ENCODE data around the gene NEURL1B. TPM values are rescaled to one million over a fixed set of nuclear protein-coding genes. Genes with fewer than 3 reads are reported as not detected.

NEURL1B gene
- polyA plus RNA-seq, 1 donor from 2014 or later: 12.7 TPM

GRCh38 chr5:172630082-172630481 is 11.0 kb upstream of the NEURL1B start:
- Histone ChIP-seq H3F3A (ENCODE audit: insufficient read depth, low read length, poor library complexity, severe bottlenecking) (no peaks in the 10 kb centered on the region), H3K27ac (ENCODE audit: low read length) (no peak overlapping the region), H3K9me3 (ENCODE audit: low read length) (no peaks in the 10 kb centered on the region), H4K20me1 (ENCODE audit: insufficient read depth) (no peaks in the 10 kb centered on the region), H3K4me2 (ENCODE audit: low read length) (no peak overlapping the region), H3K27me3 (ENCODE audit: insufficient read depth, low read depth, low read length) (no peaks in the 10 kb centered on the region), H3K9ac (ENCODE audit: low read length) (no peak overlapping the region), H3K36me3 (ENCODE audit: insufficient read depth, low read length) (no peaks in the 10 kb centered on the region), H3K9me2 (ENCODE audit: insufficient read depth, low read length) (no peaks in the 10 kb centered on the region), H3K79me2 (replicated peaks; ENCODE audit: insufficient read depth, low read length) (no peaks in the 10 kb centered on the region), H2AFZ (ENCODE audit: low read depth, low read length) (no peak overlapping the region), H3K4me3 (ENCODE audit: low read length) (no peak overlapping the region)
- no peak for TF ChIP-seq TAF1 (IDR thresholded peaks at IDR 0.05; ENCODE audit: low read depth)

GRCh38 chr5:172630482-172630881 is 10.6 kb upstream of the NEURL1B start:
- Histone ChIP-seq H3K9me2 (ENCODE audit: insufficient read depth, low read length) (no peaks in the 10 kb centered on the region), H2AFZ (ENCODE audit: low read depth, low read length) (no peak overlapping the region), H3K9ac (ENCODE audit: low read length) (no peak overlapping the region), H3K9me3 (ENCODE audit: low read length) (no peaks in the 10 kb centered on the region), H3F3A (ENCODE audit: insufficient read depth, low read length, poor library complexity, severe bottlenecking) (no peaks in the 10 kb centered on the region), H3K79me2 (replicated peaks; ENCODE audit: insufficient read depth, low read length) (no peaks in the 10 kb centered on the region), H3K27me3 (ENCODE audit: insufficient read depth, low read depth, low read length) (no peaks in the 10 kb centered on the region), H3K4me2 (ENCODE audit: low read length) (no peak overlapping the region), H3K27ac (ENCODE audit: low read length) (no peak overlapping the region), H4K20me1 (ENCODE audit: insufficient read depth) (no peaks in the 10 kb centered on the region), H3K36me3 (ENCODE audit: insufficient read depth, low read length) (no peaks in the 10 kb centered on the region), H3K4me3 (ENCODE audit: low read length) (no peak overlapping the region)
- TF ChIP-seq SMC3 (conservative IDR thresholded peaks at IDR 0.05; ENCODE audit: poor library complexity): no peak
- TF ChIP-seq TAF1 (IDR thresholded peaks at IDR 0.05; ENCODE audit: low read depth): no peak
- TF ChIP-seq CTCF (IDR thresholded peaks at IDR 0.05; ENCODE audit: poor library complexity, severe bottlenecking): no peak
- no peak for TF ChIP-seq POLR2AphosphoS5 (IDR thresholded peaks at IDR 0.05)
- no peak for TF ChIP-seq EP300 (conservative IDR thresholded peaks at IDR 0.05; ENCODE audit: poor library complexity, severe bottlenecking)
- no peak for TF ChIP-seq REST (IDR thresholded peaks at IDR 0.05; ENCODE audit: borderline replicate concordance)
- TF ChIP-seq RAD21 (conservative IDR thresholded peaks at IDR 0.05): no peak
- TF ChIP-seq MXI1 (conservative IDR thresholded peaks at IDR 0.05; ENCODE audit: poor library complexity, severe bottlenecking): no peak
- TF ChIP-seq EZH2 (IDR thresholded peaks at IDR 0.05; ENCODE audit: borderline replicate concordance, insufficient read depth, low read length, poor library complexity, severe bottlenecking): no peak

GRCh38 chr5:172630986-172631385 is 10.1 kb upstream of the NEURL1B start:
- no peaks in the 10 kb centered on the region for H4K20me1 ChIP-seq (ENCODE audit: insufficient read depth)

More at GRCh38 chr5:172630986-172631385, 10.1 kb upstream of the NEURL1B start:
- Histone ChIP-seq H3K4me2 (ENCODE audit: low read length) (no peak overlapping the region), H3K9me3 (ENCODE audit: low read length) (no peaks in the 10 kb centered on the region), H3K4me3 (ENCODE audit: low read length) (no peak overlapping the region), H3K27ac (ENCODE audit: low read length) (no peak overlapping the region), H3F3A (ENCODE audit: insufficient read depth, low read length, poor library complexity, severe bottlenecking) (no peaks in the 10 kb centered on the region), H3K79me2 (replicated peaks; ENCODE audit: insufficient read depth, low read length) (no peaks in the 10 kb centered on the region), H3K9ac (ENCODE audit: low read length) (no peak overlapping the region), H3K27me3 (ENCODE audit: insufficient read depth, low read depth, low read length) (no peaks in the 10 kb centered on the region), H3K36me3 (ENCODE audit: insufficient read depth, low read length) (no peaks in the 10 kb centered on the region), H2AFZ (ENCODE audit: low read depth, low read length) (no peak overlapping the region), H3K9me2 (ENCODE audit: insufficient read depth, low read length) (no peaks in the 10 kb centered on the region)
- TF ChIP-seq SMC3 (conservative IDR thresholded peaks at IDR 0.05; ENCODE audit: poor library complexity) (no peak), EZH2 (IDR thresholded peaks at IDR 0.05; ENCODE audit: borderline replicate concordance, insufficient read depth, low read length, poor library complexity, severe bottlenecking) (no peak), POLR2AphosphoS5 (IDR thresholded peaks at IDR 0.05) (no peak), RAD21 (conservative IDR thresholded peaks at IDR 0.05) (no peak), CTCF (IDR thresholded peaks at IDR 0.05; ENCODE audit: poor library complexity, severe bottlenecking) (no peak), MXI1 (conservative IDR thresholded peaks at IDR 0.05; ENCODE audit: poor library complexity, severe bottlenecking) (no peak), TAF1 (IDR thresholded peaks at IDR 0.05; ENCODE audit: low read depth) (no peak), EP300 (conservative IDR thresholded peaks at IDR 0.05; ENCODE audit: poor library complexity, severe bottlenecking) (no peak), REST (IDR thresholded peaks at IDR 0.05; ENCODE audit: borderline replicate concordance) (no peak)
